ENCODE data around the gene PLCH1.

The PLCH1 gene

GRCh38 chr3:155657161-155657560, 87.7 kb downstream of the PLCH1 start:
- H3K27me3 ChIP-seq (replicated peaks) = no peaks in the 10 kb centered on the region
- H3K36me3 ChIP-seq (replicated peaks) = no peaks in the 10 kb centered on the region
- H3K4me3 ChIP-seq (ENCODE audit: low read depth, low read length) = no peak overlapping the region
- in situ Hi-C loops (cut with HindIII; ENCODE audit: low pct_ligation_motif_present, low sequenced_read_pairs) = no loop called here
- DNase-seq = no peak
- TF ChIP-seq, protein P1, sequence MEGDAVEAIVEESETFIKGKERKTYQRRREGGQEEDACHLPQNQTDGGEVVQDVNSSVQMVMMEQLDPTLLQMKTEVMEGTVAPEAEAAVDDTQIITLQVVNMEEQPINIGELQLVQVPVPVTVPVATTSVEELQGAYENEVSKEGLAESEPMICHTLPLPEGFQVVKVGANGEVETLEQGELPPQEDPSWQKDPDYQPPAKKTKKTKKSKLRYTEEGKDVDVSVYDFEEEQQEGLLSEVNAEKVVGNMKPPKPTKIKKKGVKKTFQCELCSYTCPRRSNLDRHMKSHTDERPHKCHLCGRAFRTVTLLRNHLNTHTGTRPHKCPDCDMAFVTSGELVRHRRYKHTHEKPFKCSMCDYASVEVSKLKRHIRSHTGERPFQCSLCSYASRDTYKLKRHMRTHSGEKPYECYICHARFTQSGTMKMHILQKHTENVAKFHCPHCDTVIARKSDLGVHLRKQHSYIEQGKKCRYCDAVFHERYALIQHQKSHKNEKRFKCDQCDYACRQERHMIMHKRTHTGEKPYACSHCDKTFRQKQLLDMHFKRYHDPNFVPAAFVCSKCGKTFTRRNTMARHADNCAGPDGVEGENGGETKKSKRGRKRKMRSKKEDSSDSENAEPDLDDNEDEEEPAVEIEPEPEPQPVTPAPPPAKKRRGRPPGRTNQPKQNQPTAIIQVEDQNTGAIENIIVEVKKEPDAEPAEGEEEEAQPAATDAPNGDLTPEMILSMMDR (IDR thresholded peaks at IDR 0.05; ENCODE audit: low read depth, low read length, missing control alignments) = no peak
- H3K27ac ChIP-seq = no peak overlapping the region

DNA sequence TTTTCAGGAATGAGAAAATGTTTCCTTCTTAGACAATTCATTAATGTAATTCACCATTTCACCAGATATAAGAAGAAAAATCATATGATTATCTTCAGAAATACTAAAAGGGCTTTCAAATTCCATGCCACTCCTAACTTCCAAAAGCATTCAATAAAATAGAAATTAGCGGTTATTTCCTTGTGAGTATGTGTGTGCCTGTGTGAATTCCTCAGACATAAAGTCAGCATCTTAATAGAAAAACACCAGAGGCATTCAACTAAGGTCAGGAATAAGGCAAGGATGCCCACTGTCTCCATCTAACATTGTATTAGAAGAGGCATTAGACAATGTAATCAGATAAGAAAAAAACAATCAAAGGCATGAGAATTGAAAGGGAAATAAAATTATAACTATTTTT, 88.4 kb downstream of the PLCH1 start:
- in situ Hi-C loops (cut with HindIII; ENCODE audit: low pct_ligation_motif_present, low sequenced_read_pairs) = no loop called here
- DNase-seq = no peak
- Histone ChIP-seq H3K4me3 (ENCODE audit: low read depth, low read length) (no peak overlapping the region), H3K36me3 (replicated peaks) (no peaks in the 10 kb centered on the region), H3K27ac (no peak overlapping the region), H3K27me3 (replicated peaks) (no peaks in the 10 kb centered on the region)
- TF ChIP-seq, protein P1 (IDR thresholded peaks at IDR 0.05; ENCODE audit: low read depth, low read length, missing control alignments) = no peak

- TF ChIP-seq, protein P1 (IDR thresholded peaks at IDR 0.05; ENCODE audit: low read depth, low read length, missing control alignments) = no peak
- Histone ChIP-seq H3K4me3 (ENCODE audit: low read depth, low read length) (no peak overlapping the region), H3K27me3 (replicated peaks) (no peaks in the 10 kb centered on the region), H3K36me3 (replicated peaks) (no peaks in the 10 kb centered on the region), H3K27ac (no peak overlapping the region)
- DNase-seq = no peak
- in situ Hi-C loops (cut with HindIII; ENCODE audit: low pct_ligation_motif_present, low sequenced_read_pairs) = no loop called here
Measured at GRCh38 chr3:155651489-155652218, 93.2 kb downstream of the PLCH1 start.

DNA sequence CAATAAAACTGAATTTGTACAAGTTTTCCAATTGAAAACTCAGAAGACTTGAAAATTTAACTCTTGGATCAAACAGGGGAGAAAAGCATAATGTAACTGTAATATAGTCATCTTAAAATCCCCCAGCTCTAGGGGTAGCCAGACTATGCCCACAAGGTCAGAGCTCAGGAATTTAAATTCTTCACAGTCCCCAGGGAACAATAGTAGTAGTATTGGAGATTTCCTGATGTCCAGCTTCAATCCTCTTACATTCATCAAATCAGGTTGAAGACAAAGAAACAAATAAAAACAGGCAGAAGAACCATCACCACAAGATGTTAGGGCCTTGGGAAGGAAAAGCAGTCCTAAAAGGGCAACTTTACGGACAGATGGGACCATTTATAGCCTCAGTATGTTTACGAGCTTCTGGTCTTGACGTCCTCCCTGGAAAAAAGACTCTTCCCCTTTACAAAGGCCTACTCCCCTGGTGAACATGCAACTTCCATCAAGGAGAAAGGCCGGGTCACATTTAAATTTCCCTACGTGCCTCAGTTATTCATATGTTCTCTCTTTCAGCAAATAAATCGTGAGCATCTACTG, 96.8 kb downstream of the PLCH1 start:
- Histone ChIP-seq H3K27me3 (replicated peaks) (no peaks in the 10 kb centered on the region), H3K36me3 (replicated peaks) (no peaks in the 10 kb centered on the region), H3K27ac (no peak overlapping the region), H3K4me3 (ENCODE audit: low read depth, low read length) (no peak overlapping the region)
- DNase-seq = no peak
- TF ChIP-seq, protein P1 (IDR thresholded peaks at IDR 0.05; ENCODE audit: low read depth, low read length, missing control alignments) = no peak
- in situ Hi-C loops (cut with HindIII; ENCODE audit: low pct_ligation_motif_present, low sequenced_read_pairs) = no loop called here

GRCh38 chr3:155647206-155647605, 97.7 kb downstream of the PLCH1 start:
- no peak for DNase-seq
- TF ChIP-seq, protein P1 (IDR thresholded peaks at IDR 0.05; ENCODE audit: low read depth, low read length, missing control alignments) = no peak
- Histone ChIP-seq H3K27me3 (replicated peaks) (no peaks in the 10 kb centered on the region), H3K4me3 (ENCODE audit: low read depth, low read length) (no peak overlapping the region), H3K27ac (no peak overlapping the region), H3K36me3 (replicated peaks) (no peaks in the 10 kb centered on the region)
- in situ Hi-C loops (cut with HindIII; ENCODE audit: low pct_ligation_motif_present, low sequenced_read_pairs) = no loop called here

All from brain microvascular endothelial cell (primary cell).